Colonic mucosa (tissue), 4 donors: ENCODE measurements around the gene CYB5A. TPM values are rescaled to one million over a fixed set of nuclear protein-coding genes. Genes with fewer than 3 reads are reported as not detected.

ENCODE experiments used
- DNase-seq: peaks from one replicate; pipeline ENCODE4 v3.0.0-alpha.2; 2020
- H3K27ac ChIP-seq: fragments of 200-600 bp; one replicate; pipeline ENCODE4 v1.8.0; 2021
- H3K27me3 ChIP-seq: fragments of 200-600 bp; one replicate; pipeline ENCODE4 v1.8.0; 2021
- H3K36me3 ChIP-seq: fragments of 200-600 bp; one replicate; pipeline ENCODE4 v1.8.0; 2021
- H3K4me1 ChIP-seq: fragments of 200-600 bp; one replicate; pipeline ENCODE4 v1.8.0; 2021; ENCODE audit warnings: mild to moderate bottlenecking
- H3K4me3 ChIP-seq: fragments of 200-600 bp; one replicate; pipeline ENCODE4 v1.8.0; 2021
- H3K9ac ChIP-seq, 2 donors: one replicate each; pipeline ENCODE4 v1.7.0; 2013; ENCODE audit warnings: control low read depth in 2 of 2, low read depth in 2 of 2, low read length in 2 of 2
- H3K9me3 ChIP-seq: fragments of 200-600 bp; one replicate; pipeline ENCODE4 v1.8.0; 2021
- intact Hi-C: fragments of 100-400 bp; cut with DNase I; formaldehyde crosslinking; loops from one replicate; pipeline ENCODE4 v1.14.1; 2022
- total RNA-seq, 2 donors: library from RNA; stranded (reverse); fragmentation: NEBNext Ultra II Directional in 1 of 2; extraction: Animal tissue kit (Norgen Biotek cat#: 25700) in 1 of 2; gene quantifications; one replicate each; pipeline ENCODE4 v1.2.1, GENCODE V29; 2021
- TF ChIP-seq, protein P1 (sequence below): fragments of 200-600 bp; IDR thresholded peaks from one replicate; pipeline ENCODE4 v1.8.0; 2022; ENCODE audit warnings: antibody characterized with exemption, mild to moderate bottlenecking
- donor health status: healthy.
- donor health status: DM: no; HTN: no; CAD: no.
- donor health status: DM: no; HTN: no; CAD: no.

CYB5A gene
- total RNA-seq, 2 donors from 2014 or later: 107 to 114 TPM

DNA sequence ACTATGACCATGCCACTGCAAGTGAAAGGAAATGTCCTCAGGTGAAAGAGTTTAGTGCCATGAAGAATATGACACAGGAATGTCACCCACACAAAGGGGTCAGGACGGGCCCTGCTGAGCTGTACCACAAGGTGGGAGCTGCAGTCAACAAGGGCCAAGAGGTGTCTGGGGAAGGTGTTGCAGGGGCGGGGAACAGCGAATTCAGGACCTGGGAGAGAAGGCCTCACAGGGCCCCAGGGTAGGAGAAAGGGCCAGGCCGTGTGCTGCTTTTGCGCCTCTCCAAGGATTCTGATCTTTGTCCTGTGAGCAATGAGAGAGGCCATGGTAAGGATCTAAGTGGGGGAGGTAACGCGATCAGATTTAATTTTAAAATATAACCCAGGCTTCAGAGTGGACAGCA, 23.6 kb downstream of the CYB5A start:
- Histone ChIP-seq H3K4me3 (no peak overlapping the region), H3K36me3 (no peaks in the 10 kb centered on the region), H3K9me3 (no peaks in the 10 kb centered on the region), H3K9ac (no peak overlapping the region), H3K27me3 (no peaks in the 10 kb centered on the region), H3K27ac (no peak overlapping the region), H3K4me1 (no peaks in the 10 kb centered on the region)
- TF ChIP-seq, protein P1, sequence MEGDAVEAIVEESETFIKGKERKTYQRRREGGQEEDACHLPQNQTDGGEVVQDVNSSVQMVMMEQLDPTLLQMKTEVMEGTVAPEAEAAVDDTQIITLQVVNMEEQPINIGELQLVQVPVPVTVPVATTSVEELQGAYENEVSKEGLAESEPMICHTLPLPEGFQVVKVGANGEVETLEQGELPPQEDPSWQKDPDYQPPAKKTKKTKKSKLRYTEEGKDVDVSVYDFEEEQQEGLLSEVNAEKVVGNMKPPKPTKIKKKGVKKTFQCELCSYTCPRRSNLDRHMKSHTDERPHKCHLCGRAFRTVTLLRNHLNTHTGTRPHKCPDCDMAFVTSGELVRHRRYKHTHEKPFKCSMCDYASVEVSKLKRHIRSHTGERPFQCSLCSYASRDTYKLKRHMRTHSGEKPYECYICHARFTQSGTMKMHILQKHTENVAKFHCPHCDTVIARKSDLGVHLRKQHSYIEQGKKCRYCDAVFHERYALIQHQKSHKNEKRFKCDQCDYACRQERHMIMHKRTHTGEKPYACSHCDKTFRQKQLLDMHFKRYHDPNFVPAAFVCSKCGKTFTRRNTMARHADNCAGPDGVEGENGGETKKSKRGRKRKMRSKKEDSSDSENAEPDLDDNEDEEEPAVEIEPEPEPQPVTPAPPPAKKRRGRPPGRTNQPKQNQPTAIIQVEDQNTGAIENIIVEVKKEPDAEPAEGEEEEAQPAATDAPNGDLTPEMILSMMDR: no peak
- intact Hi-C loops: no loop called here
- DNase-seq: no peak

- Histone ChIP-seq H3K9me3 (no peaks in the 10 kb centered on the region), H3K9ac (no peak overlapping the region), H3K36me3 (no peaks in the 10 kb centered on the region), H3K27ac (no peak overlapping the region), H3K4me1 (no peaks in the 10 kb centered on the region), H3K4me3 (no peak overlapping the region), H3K27me3 (no peaks in the 10 kb centered on the region)
- no peak for DNase-seq
- TF ChIP-seq, protein P1: no peak
- intact Hi-C loops: no loop called here
These were observed 25.6 kb downstream of the CYB5A start for GRCh38 chr18:74266161-74266560.

DNA sequence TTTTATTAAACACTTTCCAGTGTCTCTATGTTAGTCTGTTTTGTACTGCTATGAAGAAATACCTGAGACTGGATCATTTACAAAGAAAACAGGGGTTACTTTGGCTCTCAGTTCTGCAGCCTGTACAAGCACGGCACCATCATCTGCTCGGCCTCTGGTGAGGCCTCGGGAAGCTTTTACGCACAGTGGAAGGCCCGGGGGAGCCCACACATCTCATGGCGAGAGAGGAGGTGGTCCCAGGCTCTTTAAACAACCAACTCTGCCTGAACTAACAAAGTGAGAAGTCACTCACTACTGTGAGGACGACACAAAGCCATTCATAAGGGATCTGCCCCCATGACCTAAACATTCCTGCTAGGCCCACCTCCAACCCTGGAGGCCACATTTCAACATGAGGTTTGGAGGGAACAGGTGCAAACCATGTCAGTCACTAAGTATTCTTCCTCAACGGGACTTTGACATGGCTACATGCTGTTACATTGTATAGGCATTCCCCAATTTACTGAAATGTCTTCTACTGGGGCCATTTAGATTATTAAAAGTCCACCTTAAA, 26.1 kb downstream of the CYB5A start:
- Histone ChIP-seq H3K27me3 (no peaks in the 10 kb centered on the region), H3K4me3 (no peak overlapping the region), H3K9me3 (no peaks in the 10 kb centered on the region), H3K36me3 (no peaks in the 10 kb centered on the region), H3K9ac (no peak overlapping the region), H3K4me1 (no peaks in the 10 kb centered on the region), H3K27ac (no peak overlapping the region)
- TF ChIP-seq, protein P1: no peak
- intact Hi-C loops: no loop called here
- DNase-seq: no peak

- Histone ChIP-seq H3K4me1 (no peaks in the 10 kb centered on the region), H3K9me3 (no peaks in the 10 kb centered on the region), H3K9ac (no peak overlapping the region), H3K27me3 (no peaks in the 10 kb centered on the region), H3K36me3 (no peaks in the 10 kb centered on the region), H3K4me3 (no peak overlapping the region), H3K27ac (no peak overlapping the region)
- intact Hi-C loops: no loop called here
- no peak for DNase-seq
- TF ChIP-seq, protein P1: no peak
These were observed 27.3 kb downstream of the CYB5A start for GRCh38 chr18:74264303-74265020.

- Histone ChIP-seq H3K27me3 (no peaks in the 10 kb centered on the region), H3K4me1 (no peaks in the 10 kb centered on the region), H3K27ac (no peak overlapping the region), H3K4me3 (no peak overlapping the region), H3K36me3 (no peaks in the 10 kb centered on the region), H3K9ac (no peak overlapping the region), H3K9me3 (no peaks in the 10 kb centered on the region)
- no peak for DNase-seq
- intact Hi-C loops: no loop called here
- TF ChIP-seq, protein P1: no peak
These were observed 30.6 kb downstream of the CYB5A start for GRCh38 chr18:74261053-74261713.
